HG03108 (cell line): Measurements from ENCODE around the gene SPG11.
"Not testable (repeated sequence)": the region's sequence is repeated elsewhere in the genome, so short reads cannot be mapped to it uniquely, and the experiment has no call there.

Source experiments
- ATAC-seq: cut with Tn5 transposase; IDR thresholded peaks from one replicate; pipeline ENCODE4 v1.9.1; 2021; ENCODE audit warnings: moderate library complexity; ENCODE audit not compliant: unreplicated experiment

Gene SPG11

GRCh38 chr15:44532689-44533088 lies 130.8 kb downstream of the SPG11 start:
- no peak for ATAC-seq

GRCh38 chr15:44532275-44532674 lies 131.2 kb downstream of the SPG11 start:
- not testable (repeated sequence) for ATAC-seq

DNA sequence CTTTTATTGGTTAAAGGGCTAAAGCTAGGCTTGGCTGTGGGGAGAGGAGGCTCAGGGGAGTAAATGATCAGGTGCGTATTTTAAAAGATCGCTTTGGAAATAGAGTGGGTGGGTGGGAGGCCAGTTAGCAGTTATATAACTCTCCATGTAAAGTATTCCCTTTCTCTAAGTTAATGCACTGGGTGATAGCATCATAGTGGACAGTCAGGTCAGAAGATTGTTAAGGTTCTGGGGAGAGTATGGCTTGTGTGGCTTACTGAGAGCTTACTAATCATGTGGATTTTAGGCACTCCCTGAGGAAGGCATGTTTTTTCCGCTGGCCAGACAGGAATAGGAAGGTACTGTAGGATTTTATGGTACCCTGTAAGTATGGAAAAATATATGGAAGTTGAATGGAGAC lies 132.8 kb downstream of the SPG11 start:
- ATAC-seq: no peak

GRCh38 chr15:44529864-44530604 lies 133.4 kb downstream of the SPG11 start:
- no peak for ATAC-seq

DNA sequence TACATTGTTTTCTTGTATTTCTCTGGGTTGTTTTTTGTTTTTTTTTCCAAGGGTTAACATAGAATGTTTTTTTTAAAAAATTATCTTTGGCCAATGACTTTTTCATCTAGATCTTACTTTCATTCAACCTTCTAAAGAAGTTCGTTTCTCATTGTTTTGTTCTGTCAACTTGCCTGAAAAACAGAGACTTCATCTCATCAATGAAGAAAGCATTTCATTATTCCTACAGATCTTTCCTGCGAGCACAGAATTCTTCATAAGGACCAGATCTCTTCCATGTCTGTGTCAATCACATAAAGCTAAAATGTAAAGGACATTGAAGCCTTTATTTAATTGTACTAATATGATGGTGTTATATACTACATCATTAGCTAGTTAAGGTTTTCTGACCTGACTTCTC lies 136.2 kb downstream of the SPG11 start:
- ATAC-seq: no peak

DNA sequence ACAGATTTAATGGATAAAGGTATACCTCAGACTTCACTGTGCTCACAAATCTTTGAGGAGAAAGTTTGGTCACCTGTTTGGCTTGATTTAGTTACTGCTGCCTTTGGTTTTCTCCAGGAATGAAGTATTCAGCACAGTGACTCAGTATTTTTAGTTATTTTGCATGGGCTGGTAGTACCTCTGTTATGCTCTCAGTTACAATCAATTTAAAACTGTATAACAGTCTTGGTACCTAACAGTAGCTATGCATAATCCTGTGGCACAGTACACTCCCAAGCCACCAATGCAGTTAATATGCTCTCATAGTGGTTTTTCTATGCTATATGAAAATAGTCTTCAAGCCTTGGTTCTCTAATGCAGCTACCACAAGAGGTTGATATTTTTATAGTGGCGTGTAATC lies 138.4 kb downstream of the SPG11 start:
- ATAC-seq: no peak

- ATAC-seq: no peak
Measured at GRCh38 chr15:44519537-44519936, 143.9 kb downstream of the SPG11 start.

DNA sequence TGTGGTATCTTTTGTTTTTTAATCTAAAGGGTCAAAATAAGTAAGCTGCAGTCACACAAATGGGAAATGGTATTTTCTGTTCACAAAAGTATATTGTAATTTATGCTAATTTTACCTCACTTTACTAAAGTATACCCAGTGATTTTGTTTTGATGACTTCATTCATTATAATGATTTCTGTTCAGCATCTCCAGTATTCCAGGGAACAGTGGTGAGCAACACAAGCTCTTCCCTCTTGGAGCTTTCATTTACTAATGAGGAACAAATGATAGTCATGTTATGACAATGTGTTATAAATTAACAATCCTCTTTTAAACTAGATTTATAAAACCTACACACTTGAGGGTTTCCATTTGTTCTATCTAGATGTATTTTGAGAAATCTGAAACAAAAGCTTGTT lies 147.0 kb downstream of the SPG11 start:
- no peak for ATAC-seq
